Vagina (tissue), 2 donors: ENCODE results near the gene NKPD1.

Experiments
- POLR2A ChIP-seq, 2 donors: fragments of 450-650 bp; IDR thresholded peaks; one replicate each; pipeline ENCODE4 v1.6.1; 2017; ENCODE audit warnings: antibody characterized with exemption in 2 of 2, mild to moderate bottlenecking in 2 of 2, moderate library complexity in 2 of 2
- POLR2AphosphoS5 ChIP-seq, 2 donors: sonication (generic); formaldehyde crosslinking; IDR thresholded peaks; one replicate each; pipeline ENCODE4 v1.9.0; 2017; ENCODE audit warnings: antibody characterized with exemption in 2 of 2, mild to moderate bottlenecking in 2 of 2, low read depth in 1 of 2; ENCODE audit not compliant: insufficient read depth in 1 of 2
- TF ChIP-seq, protein P1 (sequence below), 3 experiments: fragments of 450-650 bp in 2 of 3; fragments of 200-600 bp in 1 of 3; sonication (generic) in 1 of 3; IDR thresholded peaks; one replicate each; pipeline ENCODE4 v1.5.1; 2017 to 2019; ENCODE audit warnings: antibody characterized with exemption in 3 of 3, mild to moderate bottlenecking in 2 of 3, moderate library complexity in 2 of 3

DNA sequence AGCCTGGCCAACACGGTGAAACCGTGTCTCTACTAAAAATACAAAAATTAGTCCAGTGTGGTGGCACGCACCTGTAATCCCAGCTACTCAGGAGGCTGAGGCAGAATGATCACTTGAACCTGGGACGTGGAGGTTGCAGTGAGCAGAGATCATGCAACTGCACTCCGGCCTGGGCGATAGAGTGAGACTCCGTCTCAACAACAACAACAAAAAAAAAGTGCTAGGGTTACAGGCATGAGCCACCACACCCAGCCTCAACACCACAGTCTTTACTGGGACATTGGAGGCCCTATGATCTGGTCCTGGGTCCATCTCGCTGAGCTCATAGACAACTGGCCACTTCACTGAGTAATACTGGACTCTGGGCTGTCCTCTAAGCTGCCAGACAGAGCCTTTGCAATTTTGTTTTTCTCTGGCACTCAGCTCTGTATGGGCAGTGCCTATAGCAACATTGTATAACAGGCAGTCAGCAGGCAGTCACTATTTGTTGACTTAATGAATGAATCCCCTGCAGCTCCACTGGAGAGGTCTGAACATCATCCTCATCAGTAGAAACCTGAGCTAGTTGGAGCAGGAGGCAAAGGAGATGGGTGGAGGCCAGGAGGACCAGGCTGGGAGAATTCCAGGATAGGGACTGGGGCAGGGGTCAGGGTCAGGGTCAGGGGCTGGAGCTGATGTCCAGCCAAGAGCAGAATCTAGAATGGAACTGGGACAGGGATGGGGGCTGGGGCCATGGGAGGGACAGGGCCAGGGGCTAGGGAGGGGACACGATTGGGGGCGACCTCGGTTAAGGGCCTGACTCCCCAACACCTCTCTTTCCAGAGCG is 25.9 kb upstream of the NKPD1 start:
- TF ChIP-seq, protein P1, sequence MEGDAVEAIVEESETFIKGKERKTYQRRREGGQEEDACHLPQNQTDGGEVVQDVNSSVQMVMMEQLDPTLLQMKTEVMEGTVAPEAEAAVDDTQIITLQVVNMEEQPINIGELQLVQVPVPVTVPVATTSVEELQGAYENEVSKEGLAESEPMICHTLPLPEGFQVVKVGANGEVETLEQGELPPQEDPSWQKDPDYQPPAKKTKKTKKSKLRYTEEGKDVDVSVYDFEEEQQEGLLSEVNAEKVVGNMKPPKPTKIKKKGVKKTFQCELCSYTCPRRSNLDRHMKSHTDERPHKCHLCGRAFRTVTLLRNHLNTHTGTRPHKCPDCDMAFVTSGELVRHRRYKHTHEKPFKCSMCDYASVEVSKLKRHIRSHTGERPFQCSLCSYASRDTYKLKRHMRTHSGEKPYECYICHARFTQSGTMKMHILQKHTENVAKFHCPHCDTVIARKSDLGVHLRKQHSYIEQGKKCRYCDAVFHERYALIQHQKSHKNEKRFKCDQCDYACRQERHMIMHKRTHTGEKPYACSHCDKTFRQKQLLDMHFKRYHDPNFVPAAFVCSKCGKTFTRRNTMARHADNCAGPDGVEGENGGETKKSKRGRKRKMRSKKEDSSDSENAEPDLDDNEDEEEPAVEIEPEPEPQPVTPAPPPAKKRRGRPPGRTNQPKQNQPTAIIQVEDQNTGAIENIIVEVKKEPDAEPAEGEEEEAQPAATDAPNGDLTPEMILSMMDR (IDR thresholded peaks at IDR 0.05): no peak
- TF ChIP-seq POLR2A (IDR thresholded peaks at IDR 0.05) (no peak), POLR2AphosphoS5 (IDR thresholded peaks at IDR 0.05; ENCODE audit: insufficient read depth in 1 of 2, low read depth in 1 of 2) (no peak)
